HepG2 (cell line): ENCODE data around the gene MFSD11. TPM values are rescaled to one million over a fixed set of nuclear protein-coding genes. Genes with fewer than 3 reads are reported as not detected.
A peak's percentile ranks its signal among the peaks of the same experiment; 100 is the strongest.

Source experiments
- ATAC-seq: fragments of 200-7000 bp; cut with Tn5 transposase; 3 replicates; pipeline ENCODE4 v1.9.1; 2020; ENCODE audit warnings: mild to moderate bottlenecking, moderate library complexity
- BruUV-seq: library from RNA; stranded (reverse); fragments of 400-500 nt; replicated peaks from 2 replicates; lab custom pipeline; 2021; lab: Mats Ljungman, UMichigan
- CTCF ChIA-PET: fragments of 300-600 bp; formaldehyde crosslinking; extraction: SDS; loops from one replicate; lab custom pipeline; 2021; ENCODE audit warnings: low total read pairs, inconsistent platforms, low intra/inter-chr PET ratio; lab: Yijun Ruan, JAX
- POLR2A ChIA-PET: fragments of 350-600 bp; sonication (Branson Sonifier 250); formaldehyde crosslinking; loops from one replicate; lab custom pipeline; 2020; ENCODE audit warnings: antibody characterized with exemption, inconsistent platforms; lab: Yijun Ruan, JAX
- DNase-seq: peaks from one replicate; pipeline ENCODE4 v3.0.0-alpha.2; 2015; ENCODE audit warnings: low spot score
- FAIRE-seq: peaks from 3 replicates; lab custom pipeline; 2011; peaks lifted over from hg19 to GRCh38; lab: Jason Lieb, UNC
- H2AFZ ChIP-seq: one replicate; pipeline ENCODE4 v1.6.1; 2011; ENCODE audit warnings: low read length, inconsistent platforms
- H3K27ac ChIP-seq: fragments of 300-600 bp; 3 replicates; pipeline ENCODE4 v1.8.0; 2011; ENCODE audit warnings: mixed run types, mild to moderate bottlenecking, mixed read lengths, low read length, inconsistent platforms; ENCODE audit not compliant: insufficient read depth; ENCODE audit errors: extremely low read length
- H3K27me3 ChIP-seq, 2 experiments: fragments of 200-600 bp in 1 of 2; 2 replicates in 1 of 2; 3 replicates in 1 of 2; pipeline versions ENCODE4 v1.6.0 to v1.8.0; 2011; ENCODE audit warnings: low read length in 2 of 2, mild to moderate bottlenecking in 2 of 2, moderate library complexity in 2 of 2, inconsistent platforms in 1 of 2; ENCODE audit not compliant: insufficient read depth in 2 of 2, control insufficient read depth in 1 of 2
- H3K36me3 ChIP-seq, 2 experiments: fragments of 200-600 bp in 1 of 2; replicated peaks in 1 of 2; 2 replicates in 1 of 2; 3 replicates in 1 of 2; pipeline versions ENCODE4 v1.5.1 to v1.8.0; 2011; ENCODE audit warnings: low read length in 2 of 2, inconsistent platforms in 1 of 2; ENCODE audit not compliant: insufficient read depth in 2 of 2, control insufficient read depth in 1 of 2
- H3K4me1 ChIP-seq: 2 replicates; pipeline ENCODE4 v1.5.1; 2012; ENCODE audit warnings: low read length, inconsistent platforms; ENCODE audit not compliant: insufficient read depth
- H3K4me2 ChIP-seq: 2 replicates; pipeline ENCODE4 v1.6.0; 2011; ENCODE audit warnings: low read depth, low read length, inconsistent platforms
- H3K4me3 ChIP-seq, 3 experiments: fragments of 200-600 bp in 1 of 3; sonication (generic), shearing (Covaris generic) in 1 of 3; replicated peaks in 1 of 3; 2 replicates each; pipeline ENCODE4 v1.5.1; 2011 to 2016; ENCODE audit warnings: low read length in 3 of 3, inconsistent platforms in 2 of 3, low read depth in 2 of 3, mild to moderate bottlenecking in 2 of 3, control low read depth in 1 of 3, mixed read lengths in 1 of 3; ENCODE audit not compliant: insufficient read depth in 1 of 3
- H3K79me2 ChIP-seq: one replicate; pipeline ENCODE4 v1.6.1; 2011; ENCODE audit warnings: low read length, inconsistent platforms; ENCODE audit not compliant: insufficient read depth
- H3K9ac ChIP-seq: 2 replicates; pipeline ENCODE4 v1.6.0; 2011; ENCODE audit warnings: mild to moderate bottlenecking, low read depth, low read length, inconsistent platforms; ENCODE audit not compliant: insufficient read depth
- H3K9me3 ChIP-seq: 2 replicates; pipeline ENCODE4 v1.5.1; 2012; ENCODE audit warnings: mild to moderate bottlenecking, low read length
- H4K20me1 ChIP-seq: 2 replicates; pipeline ENCODE4 v1.6.0; 2011; ENCODE audit warnings: inconsistent platforms, mild to moderate bottlenecking, low read length, moderate library complexity; ENCODE audit not compliant: insufficient read depth
- FOSL2 ChIP-seq: sonication (generic); formaldehyde crosslinking; IDR thresholded peaks from 2 replicates; pipeline ENCODE4 v1.4.0; 2020; ENCODE audit warnings: missing genetic modification reagents
- GFI1 ChIP-seq: sonication (generic); formaldehyde crosslinking; IDR thresholded peaks from 2 replicates; pipeline ENCODE4 v1.5.0; 2020; ENCODE audit warnings: missing genetic modification reagents, mild to moderate bottlenecking, borderline replicate concordance
- GLI4 ChIP-seq: sonication (generic); formaldehyde crosslinking; IDR thresholded peaks from 2 replicates; pipeline ENCODE4 v1.5.1; 2020; ENCODE audit warnings: missing genetic modification reagents, mild to moderate bottlenecking, moderate library complexity, borderline replicate concordance
- WGBS: methylation state at CpG from one replicate; pipeline ENCODE4 v1.1.6; 2017; ENCODE audit warnings: low lambda C conversion rate; 5-methylcytosine and 5-hydroxymethylcytosine counted together
- in situ Hi-C: cut with HindIII; loops from 2 replicates; pipeline ENCODE4 v1.10.0; 2017; ENCODE audit warnings: low pct_unique_long_range_greater_than_20kb; ENCODE audit not compliant: extremely low pct_ligation_motif_present
- intact Hi-C: fragments of 100-400 bp; cut with micrococcal nuclease; formaldehyde crosslinking; loops from one replicate; pipeline ENCODE4 v1.10.0; 2022; ENCODE audit not compliant: unreplicated experiment
- polyA plus RNA-seq, 8 experiments: library from polyadenylated mRNA; depleted of rRNA in 3 of 8; stranded (reverse) in 7 of 8; unstranded in 1 of 8; fragments of >200 nt; fragmentation: Illumina TruSeq in 4 of 8; extraction: Trizol in 4 of 8; gene quantifications; 2 replicates each; pipeline versions ENCODE4 v1.2.1 to v1.2.3, GENCODE V29; 2011 to 2016; ENCODE audit warnings: low read depth in 4 of 8, missing spikeins in 1 of 8, mixed read lengths in 1 of 8; ENCODE audit not compliant: insufficient read depth in 1 of 8
- total RNA-seq, 5 experiments: library from RNA; depleted of rRNA; stranded (reverse); fragments of >200 nt; fragmentation: Illumina TruSeq; extraction: Trizol; gene quantifications; 2 replicates each; pipeline ENCODE4 v1.2.3, GENCODE V29; 2016; ENCODE audit warnings: low read depth in 1 of 5

MFSD11 gene
- total and polyA plus RNA-seq, 2 of the 13 experiments (the other 11 are each of a cell fraction or from before 2014, with no cell fraction given), result 26.1 to 36.3 TPM

DNA sequence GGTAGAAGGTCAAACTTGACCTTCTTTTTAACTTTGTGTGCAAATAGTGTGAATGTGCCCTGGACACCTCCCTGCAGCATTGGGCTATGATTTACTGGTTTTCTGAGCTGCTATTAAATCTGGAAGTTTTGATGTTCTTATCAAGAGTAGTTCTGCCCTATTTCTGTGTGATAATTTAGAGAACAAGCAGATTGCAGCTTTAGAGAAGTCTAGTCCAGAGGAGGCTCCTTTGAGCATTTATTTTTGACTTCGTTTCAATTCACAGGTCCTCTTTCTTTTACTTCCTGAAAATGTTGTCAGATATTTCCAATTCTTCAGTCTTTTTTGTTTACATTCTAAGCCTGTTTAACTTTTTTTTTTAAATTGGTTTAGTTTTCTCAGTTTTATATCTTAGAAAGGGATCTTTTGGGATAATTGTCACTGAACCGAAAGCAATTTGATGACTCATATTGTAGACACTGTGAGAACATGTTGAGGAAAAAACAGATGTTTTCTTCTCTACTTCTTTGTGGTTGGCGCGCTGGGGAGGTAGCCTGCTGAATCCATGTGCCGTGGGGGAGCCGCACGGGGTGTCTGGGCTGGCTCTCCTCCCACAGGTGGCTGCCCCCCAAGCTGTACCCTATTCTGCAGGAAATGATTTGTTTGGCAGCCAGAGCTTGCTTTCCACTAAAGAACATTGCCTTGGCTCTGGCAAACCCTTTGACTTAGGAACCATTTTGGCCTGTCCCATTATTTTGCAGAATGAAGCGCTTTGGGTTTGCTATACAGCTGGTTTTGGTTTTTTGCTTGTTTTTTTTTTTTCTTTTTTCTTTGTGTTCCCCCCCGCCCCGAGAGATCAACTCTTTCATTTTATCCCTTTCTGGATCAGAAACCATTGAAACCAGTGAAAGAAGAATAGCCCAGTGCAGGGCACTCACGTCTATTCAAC, 53.4 kb downstream of the MFSD11 start:
- peaks cover 32% of the 10 kb centered on the region for H3K4me1 ChIP-seq

GRCh38 chr17:76792348-76792747, 54.4 kb downstream of the MFSD11 start:
- BruUV-seq, result no TSS peak
- Histone ChIP-seq H2AFZ (no peak overlapping the region), H3K4me1 (peaks cover 31% of the 10 kb centered on the region), H3K9ac (no peak overlapping the region), H3K4me2 (no peak overlapping the region), H3K27me3 (no peaks in the 10 kb centered on the region), H4K20me1 (no peaks in the 10 kb centered on the region), H3K27ac (no peak overlapping the region), H3K9me3 (no peaks in the 10 kb centered on the region), H3K4me3 (no peak overlapping the region), H3K79me2 (no peaks in the 10 kb centered on the region), H3K36me3 (no peaks in the 10 kb centered on the region)
- POLR2A ChIA-PET, result no interaction called here
- intact Hi-C loops (no loop called here), in situ Hi-C loops (no loop called here)
- no peak for DNase-seq
- CTCF ChIA-PET, result no interaction called here
- 89% methylated on average over 5 of the region's 5 CpGs for WGBS
- ATAC-seq, result no peak
- no peak for FAIRE-seq
- no peak for TF ChIP-seq GFI1 (CRISPR knock-in tag)

More for the DNA sequence above, 53.4 kb downstream of the MFSD11 start:
- in situ Hi-C loops, result no loop called here
- TF ChIP-seq GLI4 (CRISPR knock-in tag) (no peak), FOSL2 (CRISPR knock-in tag) (peak; percentile 47; the same call in 1 of the 2 replicates)
- Histone ChIP-seq H3K4me2 (peak overlapping the region; percentile 16; the same call in 1 of the 2 replicates), H3K4me3 (no peak overlapping the region), H3K27ac (no peak overlapping the region), H4K20me1 (no peaks in the 10 kb centered on the region), H3K27me3 (no peaks in the 10 kb centered on the region), H3K36me3 (peaks cover 0 to 2% of the 10 kb centered on the region in 2 experiments; a peak in 1 of 5 replicates), H2AFZ (no peak overlapping the region), H3K79me2 (no peaks in the 10 kb centered on the region), H3K9me3 (no peaks in the 10 kb centered on the region), H3K9ac (no peak overlapping the region)
- DNase-seq, result peak; percentile 39
- ChIA-PET CTCF (no interaction called here), POLR2A (no interaction called here)
- intact Hi-C loops, result no loop called here
- no peak for ATAC-seq
- BruUV-seq, result no TSS peak
- WGBS, result 55% methylated on average over 11 of the region's 11 CpGs
- FAIRE-seq, result no peak
